ENCODE results near the gene ETFDH.
"Not testable (repeated sequence)": the region's sequence is repeated elsewhere in the genome, so short reads cannot be mapped to it uniquely, and the experiment has no call there.

The ETFDH gene

DNA sequence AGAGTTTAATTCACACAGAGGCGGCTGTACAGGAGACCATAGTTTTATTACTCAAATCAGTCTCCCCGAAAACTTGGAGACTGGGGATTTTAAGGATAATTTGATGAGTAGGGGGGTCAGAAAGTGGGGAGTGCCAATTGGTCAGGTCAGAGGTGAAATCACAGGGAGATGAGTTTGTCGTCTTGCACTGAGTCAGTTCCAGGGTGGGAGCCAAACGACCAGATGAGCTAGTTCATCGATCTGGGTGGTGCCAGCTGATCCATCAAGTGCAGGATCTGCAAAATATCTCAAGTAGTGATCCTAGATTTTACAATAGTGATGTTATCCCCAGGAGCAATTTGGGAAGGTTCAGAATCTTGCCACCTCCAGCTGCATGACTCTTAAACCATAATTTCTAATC is 4.0 kb downstream of the ETFDH start:
- TF ChIP-seq CTCF (IDR thresholded peaks at IDR 0.05; ENCODE audit: low read depth, low read length, missing control alignments) = no peak
- H3K4me3 ChIP-seq (replicated peaks; ENCODE audit: low read depth, low read length) = no peak overlapping the region
- DNase-seq (ENCODE audit: extremely low read depth, low read depth) = no peak

DNA sequence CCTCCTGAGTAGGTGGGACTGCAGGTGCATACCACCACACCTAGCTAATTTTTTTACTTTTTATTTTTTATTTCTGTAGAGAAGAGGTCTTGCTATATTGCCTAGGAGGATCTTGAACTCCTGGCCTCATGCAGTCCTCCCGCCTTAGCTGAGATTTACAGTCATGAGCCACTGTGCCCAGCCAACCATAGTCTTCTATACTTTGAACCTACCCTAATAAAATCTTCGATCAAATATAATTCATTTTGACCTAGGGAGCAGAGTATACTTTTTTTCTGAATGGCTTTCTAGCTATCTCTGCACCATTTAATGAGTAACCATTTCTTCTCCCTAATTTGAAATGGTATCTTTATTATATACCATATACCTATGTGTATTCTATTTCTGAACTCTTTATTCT is 6.7 kb downstream of the ETFDH start:
- DNase-seq (ENCODE audit: extremely low read depth, low read depth) = no peak
- H3K4me3 ChIP-seq (replicated peaks; ENCODE audit: low read depth, low read length) = no peak overlapping the region
- no peak for TF ChIP-seq CTCF (IDR thresholded peaks at IDR 0.05; ENCODE audit: low read depth, low read length, missing control alignments)

GRCh38 chr4:158681629-158682028 is 9.5 kb downstream of the ETFDH start:
- no peak for TF ChIP-seq CTCF (IDR thresholded peaks at IDR 0.05; ENCODE audit: low read depth, low read length, missing control alignments)
- no peak for DNase-seq (ENCODE audit: extremely low read depth, low read depth)
- no peak overlapping the region for H3K4me3 ChIP-seq (replicated peaks; ENCODE audit: low read depth, low read length)

DNA sequence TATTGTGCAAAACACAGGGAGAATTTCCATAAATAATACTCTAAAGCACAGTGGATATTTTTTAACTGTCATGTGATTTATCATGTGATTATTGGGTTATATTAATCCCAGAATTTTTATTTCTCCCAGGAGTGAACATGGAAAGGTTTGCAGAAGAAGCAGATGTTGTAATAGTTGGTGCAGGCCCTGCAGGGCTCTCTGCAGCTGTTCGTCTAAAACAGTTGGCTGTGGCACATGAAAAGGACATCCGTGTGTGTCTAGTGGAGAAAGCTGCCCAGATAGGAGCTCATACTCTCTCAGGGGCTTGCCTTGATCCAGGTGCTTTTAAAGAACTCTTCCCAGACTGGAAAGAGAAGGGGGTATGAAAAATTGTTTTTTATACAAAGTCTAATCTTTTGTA is 10.0 kb downstream of the ETFDH start:
- no peak for TF ChIP-seq CTCF (IDR thresholded peaks at IDR 0.05; ENCODE audit: low read depth, low read length, missing control alignments)
- no peak for DNase-seq (ENCODE audit: extremely low read depth, low read depth)
- H3K4me3 ChIP-seq (replicated peaks; ENCODE audit: low read depth, low read length) = no peak overlapping the region

GRCh38 chr4:158688813-158689212 is 16.7 kb downstream of the ETFDH start:
- DNase-seq (ENCODE audit: extremely low read depth, low read depth) = no peak
- H3K4me3 ChIP-seq (replicated peaks; ENCODE audit: low read depth, low read length) = no peak overlapping the region
- TF ChIP-seq CTCF (IDR thresholded peaks at IDR 0.05; ENCODE audit: low read depth, low read length, missing control alignments) = no peak

GRCh38 chr4:158704274-158704673 is 32.2 kb downstream of the ETFDH start:
- no peak for TF ChIP-seq CTCF (IDR thresholded peaks at IDR 0.05; ENCODE audit: low read depth, low read length, missing control alignments)
- DNase-seq (ENCODE audit: extremely low read depth, low read depth) = no peak
- no peak overlapping the region for H3K4me3 ChIP-seq (replicated peaks; ENCODE audit: low read depth, low read length)

- DNase-seq (ENCODE audit: extremely low read depth, low read depth) = no peak
- TF ChIP-seq CTCF (IDR thresholded peaks at IDR 0.05; ENCODE audit: low read depth, low read length, missing control alignments) = peak; percentile 7
- H3K4me3 ChIP-seq (replicated peaks; ENCODE audit: low read depth, low read length) = no peak overlapping the region
Measured at GRCh38 chr4:158710814-158711213, 38.7 kb downstream of the ETFDH start.

DNA sequence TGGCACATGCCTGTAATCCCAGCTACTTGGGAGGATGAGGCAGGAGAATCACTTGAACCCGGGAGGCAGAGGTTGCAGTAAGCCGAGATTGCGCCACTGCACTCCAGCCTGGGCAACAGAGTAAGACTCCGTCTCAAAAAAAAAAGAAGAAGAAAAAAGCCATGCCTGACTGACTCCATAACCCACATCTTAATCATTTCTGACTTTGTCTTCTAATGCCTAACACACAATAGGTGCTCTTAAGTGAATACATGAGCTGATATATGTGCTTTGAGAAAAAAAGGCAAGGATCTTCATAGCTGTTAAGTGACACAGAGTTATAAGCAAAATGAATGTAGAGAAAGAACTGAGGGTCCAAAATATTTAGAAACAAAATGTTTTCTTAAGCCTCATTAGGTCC is 40.5 kb downstream of the ETFDH start:
- H3K4me3 ChIP-seq (replicated peaks; ENCODE audit: low read depth, low read length); DNase-seq (ENCODE audit: extremely low read depth, low read depth): not testable (repeated sequence)

Measured in HFF-Myc (cell line).